ENCODE measurements around the gene ZNF280B.

DNA sequence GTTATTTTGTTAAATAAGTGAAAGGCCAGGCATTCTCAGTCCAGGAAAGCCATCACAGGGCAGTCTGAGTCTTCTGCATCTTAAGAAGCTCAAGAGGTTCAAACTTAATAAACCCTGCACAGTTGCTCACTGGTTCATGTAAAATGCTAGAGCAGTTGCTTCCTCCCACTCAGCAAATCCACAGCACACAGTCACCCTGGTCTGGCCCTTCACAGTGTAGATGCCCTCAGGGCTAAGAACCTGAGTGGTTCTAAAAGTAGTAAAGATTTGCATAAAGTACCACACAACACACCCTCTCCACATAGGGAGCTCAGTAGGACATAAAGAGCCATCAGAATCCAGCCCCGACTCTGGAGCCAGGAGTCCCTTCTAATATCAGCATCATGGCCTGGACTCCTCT is 58.7 kb downstream of the ZNF280B start:
- no peak for TF ChIP-seq EZH2 (IDR thresholded peaks at IDR 0.05; ENCODE audit: low read length)
- TF ChIP-seq, protein P1, sequence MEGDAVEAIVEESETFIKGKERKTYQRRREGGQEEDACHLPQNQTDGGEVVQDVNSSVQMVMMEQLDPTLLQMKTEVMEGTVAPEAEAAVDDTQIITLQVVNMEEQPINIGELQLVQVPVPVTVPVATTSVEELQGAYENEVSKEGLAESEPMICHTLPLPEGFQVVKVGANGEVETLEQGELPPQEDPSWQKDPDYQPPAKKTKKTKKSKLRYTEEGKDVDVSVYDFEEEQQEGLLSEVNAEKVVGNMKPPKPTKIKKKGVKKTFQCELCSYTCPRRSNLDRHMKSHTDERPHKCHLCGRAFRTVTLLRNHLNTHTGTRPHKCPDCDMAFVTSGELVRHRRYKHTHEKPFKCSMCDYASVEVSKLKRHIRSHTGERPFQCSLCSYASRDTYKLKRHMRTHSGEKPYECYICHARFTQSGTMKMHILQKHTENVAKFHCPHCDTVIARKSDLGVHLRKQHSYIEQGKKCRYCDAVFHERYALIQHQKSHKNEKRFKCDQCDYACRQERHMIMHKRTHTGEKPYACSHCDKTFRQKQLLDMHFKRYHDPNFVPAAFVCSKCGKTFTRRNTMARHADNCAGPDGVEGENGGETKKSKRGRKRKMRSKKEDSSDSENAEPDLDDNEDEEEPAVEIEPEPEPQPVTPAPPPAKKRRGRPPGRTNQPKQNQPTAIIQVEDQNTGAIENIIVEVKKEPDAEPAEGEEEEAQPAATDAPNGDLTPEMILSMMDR (optimal IDR thresholded peaks at IDR 0.05 in 1 of 3, IDR thresholded peaks at IDR 0.05 in 1 of 3, conservative IDR thresholded peaks at IDR 0.05 in 1 of 3; ENCODE audit: extremely low read depth in 1 of 3, insufficient read depth in 2 of 3, low read length in 3 of 3): no peak

All from keratinocyte (primary cell).